GM18519 (cell line): ENCODE data around the gene SRRM4.

Experiments used
- ATAC-seq: cut with Tn5 transposase; IDR thresholded peaks from one replicate; pipeline ENCODE4 v1.9.1; 2021; ENCODE audit warnings: mild to moderate bottlenecking, moderate library complexity; ENCODE audit not compliant: unreplicated experiment, low FRiP score

SRRM4 gene

GRCh38 chr12:119114294-119114693 is 133.0 kb downstream of the SRRM4 start:
- no peak for ATAC-seq

DNA sequence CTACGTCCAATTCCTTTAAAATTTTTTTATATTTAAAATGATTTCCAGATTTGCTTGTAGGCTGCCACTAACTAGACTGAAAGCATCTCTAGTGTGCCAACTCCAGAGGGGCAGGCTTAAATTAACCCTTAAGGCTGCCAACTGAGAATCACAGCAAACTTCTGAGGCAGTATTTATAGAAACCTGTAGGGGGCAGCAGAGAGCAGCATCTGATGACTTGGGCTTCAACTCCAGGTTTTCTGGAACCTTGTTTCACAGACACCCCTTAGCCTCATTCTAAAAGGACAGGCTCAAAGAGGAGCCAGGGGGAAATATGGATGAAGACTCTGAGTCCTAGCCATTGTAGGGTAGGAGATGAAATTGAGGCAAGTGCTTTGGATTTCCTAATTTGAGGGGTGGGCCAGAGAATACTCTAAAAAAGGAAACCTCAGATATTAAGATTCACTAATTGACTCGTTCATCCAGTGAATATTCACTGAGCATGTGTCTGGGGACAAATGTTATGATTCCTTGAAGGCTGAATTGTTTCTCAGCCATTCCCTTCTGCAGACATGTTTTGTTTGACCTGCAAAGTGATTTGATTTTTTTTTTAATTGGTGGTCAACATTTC is 134.1 kb downstream of the SRRM4 start:
- no peak for ATAC-seq

DNA sequence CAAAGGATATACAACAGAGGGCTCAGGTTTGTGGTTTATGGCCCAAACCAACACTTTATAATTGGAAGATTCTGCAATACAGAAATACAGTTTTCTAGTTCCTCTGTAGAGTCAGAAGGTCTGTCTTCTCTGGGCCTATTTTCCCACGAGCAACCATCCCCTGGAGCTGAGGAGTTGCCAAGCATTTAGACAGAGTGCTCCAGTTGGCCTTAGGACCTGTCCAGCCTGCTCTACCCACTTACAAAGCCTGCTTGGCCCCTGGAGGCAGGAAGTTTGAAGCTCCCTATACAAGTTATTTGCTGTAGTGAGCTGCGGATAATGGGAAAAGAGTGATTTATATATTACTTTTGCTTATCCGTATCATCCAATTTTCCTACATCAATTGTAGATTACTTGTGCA is 136.6 kb downstream of the SRRM4 start:
- ATAC-seq = no peak

GRCh38 chr12:119118625-119119024 is 137.3 kb downstream of the SRRM4 start:
- ATAC-seq = no peak

DNA sequence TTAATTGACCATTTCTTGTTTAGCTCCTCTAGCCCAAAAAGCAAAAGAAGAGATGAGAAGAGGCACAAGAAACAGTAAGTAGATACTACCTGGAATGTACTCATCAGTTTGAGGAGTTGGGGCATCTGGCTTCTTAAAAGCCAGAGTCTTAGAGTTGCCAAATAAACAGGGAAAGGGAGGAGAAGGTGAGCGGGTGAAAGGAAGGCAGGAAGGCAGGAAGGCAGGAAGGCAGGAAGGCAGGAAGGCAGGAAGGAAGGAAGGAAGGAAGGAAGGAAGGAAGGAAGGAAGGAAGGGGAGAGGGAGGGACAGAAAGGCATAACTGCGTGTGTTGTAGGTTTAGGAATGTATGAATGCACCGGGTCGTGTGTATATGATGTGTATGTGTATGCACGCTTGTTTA is 140.7 kb downstream of the SRRM4 start:
- ATAC-seq = no peak

DNA sequence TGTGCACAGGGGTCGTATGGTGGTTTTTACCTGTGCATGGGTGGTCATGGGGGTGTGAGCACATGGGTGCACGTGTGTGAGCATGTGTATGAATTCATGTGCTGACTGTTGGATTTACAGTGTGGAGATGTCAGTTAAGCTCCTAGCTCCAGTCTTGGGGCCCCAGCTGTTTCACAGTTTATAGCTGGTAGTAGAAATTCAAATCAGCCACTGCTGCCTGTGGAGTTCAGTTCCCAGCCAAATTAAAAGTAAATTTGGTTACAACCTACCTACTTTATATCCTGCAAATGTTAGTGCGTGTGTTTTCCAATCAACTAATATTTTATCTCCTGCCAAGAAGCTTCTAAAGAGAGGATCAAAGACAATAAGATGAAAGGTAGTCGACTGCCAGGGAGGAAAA is 141.4 kb downstream of the SRRM4 start:
- no peak for ATAC-seq

DNA sequence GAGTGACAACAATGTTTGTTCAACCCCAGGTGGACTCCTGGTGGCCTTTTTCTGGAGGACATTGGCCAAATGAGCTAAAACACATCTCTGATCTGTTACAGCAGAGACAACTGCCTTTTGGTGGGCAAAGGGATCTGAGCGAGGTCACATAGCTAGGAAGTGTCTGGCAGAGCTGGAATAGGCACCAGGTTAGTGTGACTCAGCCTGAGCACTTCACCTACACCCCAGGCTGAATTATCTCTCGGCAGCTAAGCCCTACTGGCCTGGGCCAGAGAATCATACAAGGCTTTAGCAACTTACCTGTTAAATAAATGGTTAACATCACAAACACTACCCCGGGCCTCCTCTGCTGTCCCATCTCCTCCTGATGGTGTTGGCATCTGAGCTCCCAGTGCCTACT is 147.2 kb downstream of the SRRM4 start:
- ATAC-seq = no peak

DNA sequence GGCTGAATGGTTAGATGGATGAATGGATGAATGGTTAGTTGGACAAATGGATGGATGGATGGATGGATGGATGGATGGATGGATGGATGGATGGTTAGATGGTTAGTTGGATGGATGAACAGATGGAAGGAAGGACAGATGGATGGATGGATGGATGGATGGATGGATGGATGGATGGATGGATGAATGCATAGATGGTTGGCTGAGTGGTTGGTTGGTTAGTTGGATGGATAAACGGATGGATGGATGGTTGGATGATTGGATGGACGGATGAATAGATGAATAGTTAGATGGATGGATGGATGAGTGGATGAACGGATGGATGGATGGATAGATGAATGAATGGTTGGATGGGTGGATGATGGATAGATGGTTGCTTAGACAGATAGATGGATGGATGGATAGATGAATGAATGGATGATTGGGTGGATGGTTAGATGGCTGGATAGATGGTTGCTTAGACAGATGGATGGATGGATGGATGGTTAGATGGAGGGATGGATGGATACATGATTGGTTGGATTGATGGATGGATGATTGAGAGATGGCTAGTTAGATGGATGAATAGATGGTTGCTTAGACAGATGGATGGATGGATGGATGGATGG is 148.6 kb downstream of the SRRM4 start:
- ATAC-seq = no peak

DNA sequence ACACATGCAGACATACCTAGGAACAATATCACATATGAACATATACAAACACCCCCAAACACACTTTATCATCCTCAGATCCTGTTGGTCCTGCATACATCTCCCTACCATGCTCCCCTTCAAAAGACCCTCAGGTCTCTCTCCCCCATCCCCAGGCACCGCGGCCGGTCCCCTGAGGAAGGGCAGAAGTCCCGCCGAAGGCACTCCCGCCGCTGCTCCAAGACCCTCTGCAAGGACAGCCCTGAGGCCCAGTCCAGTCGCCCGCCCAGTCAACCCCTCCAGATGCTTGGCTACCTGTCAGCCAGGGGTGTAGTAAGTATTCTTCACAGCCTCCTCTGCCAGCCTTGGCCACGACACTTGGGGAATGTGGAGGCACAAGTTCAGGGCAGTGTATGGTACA is 149.2 kb downstream of the SRRM4 start:
- ATAC-seq = no peak

- ATAC-seq = no peak
Measured at GRCh38 chr12:119134284-119135072, 153.1 kb downstream of the SRRM4 start.

GRCh38 chr12:119136811-119137410 is 155.6 kb downstream of the SRRM4 start:
- ATAC-seq = no peak

DNA sequence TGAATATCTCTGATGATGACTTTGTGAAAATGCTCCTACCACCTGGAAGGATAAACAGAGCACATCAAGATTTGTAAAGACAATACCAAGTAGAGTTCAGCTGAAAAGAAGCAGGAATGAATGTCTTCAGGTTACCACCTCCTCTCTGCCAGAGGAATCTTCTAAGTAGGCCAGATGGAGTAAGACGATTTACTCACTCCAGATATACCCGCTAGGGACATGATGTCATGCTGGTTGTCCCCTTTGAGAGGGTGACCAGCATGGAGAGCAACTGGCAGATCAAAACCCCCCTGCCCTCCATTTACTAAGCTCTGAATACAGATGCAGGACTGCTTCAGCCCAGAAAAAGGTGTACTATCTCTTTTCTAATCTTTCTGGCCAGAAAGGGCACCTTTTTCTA is 158.1 kb downstream of the SRRM4 start:
- ATAC-seq = no peak

DNA sequence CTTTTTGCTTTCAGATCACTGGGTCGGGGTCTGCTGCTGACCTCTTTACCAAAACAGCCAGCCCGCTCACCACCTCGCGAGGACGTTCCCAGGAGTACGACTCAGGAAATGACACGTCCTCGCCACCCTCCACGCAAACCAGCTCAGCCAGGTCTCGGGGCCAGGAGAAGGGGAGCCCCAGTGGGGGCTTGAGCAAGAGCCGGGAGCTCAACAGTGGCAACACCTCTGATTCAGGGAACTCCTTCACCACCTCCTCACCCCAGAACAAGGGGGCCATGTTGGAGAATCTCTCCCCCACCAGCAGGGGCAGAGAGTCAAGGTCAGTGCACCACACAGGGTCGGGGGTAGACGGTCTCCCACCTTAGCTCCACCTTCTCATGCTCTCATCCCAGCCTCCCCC is 164.0 kb downstream of the SRRM4 start:
- ATAC-seq = no peak

- ATAC-seq = no peak
Measured at GRCh38 chr12:119147847-119148448, 166.6 kb downstream of the SRRM4 start.

DNA sequence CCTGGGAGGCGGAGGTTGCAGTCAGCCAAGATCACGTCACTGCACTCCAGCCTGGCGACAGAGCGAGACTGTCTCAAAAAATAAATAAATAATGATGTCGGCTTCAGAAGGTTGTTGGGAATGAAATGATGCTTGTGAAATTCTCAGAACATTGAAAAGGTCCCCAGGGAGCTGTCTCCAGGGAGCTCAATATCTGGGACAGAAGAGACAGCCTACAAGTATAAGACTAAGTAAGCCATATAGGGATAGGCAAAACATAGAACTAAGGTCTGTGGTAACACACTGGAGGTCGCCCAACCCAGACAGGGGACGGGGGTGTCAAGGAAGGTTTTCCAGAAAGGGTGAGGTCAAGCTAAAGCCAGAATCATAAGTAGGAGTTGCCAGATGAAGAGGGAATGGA is 167.9 kb downstream of the SRRM4 start:
- ATAC-seq = no peak

DNA sequence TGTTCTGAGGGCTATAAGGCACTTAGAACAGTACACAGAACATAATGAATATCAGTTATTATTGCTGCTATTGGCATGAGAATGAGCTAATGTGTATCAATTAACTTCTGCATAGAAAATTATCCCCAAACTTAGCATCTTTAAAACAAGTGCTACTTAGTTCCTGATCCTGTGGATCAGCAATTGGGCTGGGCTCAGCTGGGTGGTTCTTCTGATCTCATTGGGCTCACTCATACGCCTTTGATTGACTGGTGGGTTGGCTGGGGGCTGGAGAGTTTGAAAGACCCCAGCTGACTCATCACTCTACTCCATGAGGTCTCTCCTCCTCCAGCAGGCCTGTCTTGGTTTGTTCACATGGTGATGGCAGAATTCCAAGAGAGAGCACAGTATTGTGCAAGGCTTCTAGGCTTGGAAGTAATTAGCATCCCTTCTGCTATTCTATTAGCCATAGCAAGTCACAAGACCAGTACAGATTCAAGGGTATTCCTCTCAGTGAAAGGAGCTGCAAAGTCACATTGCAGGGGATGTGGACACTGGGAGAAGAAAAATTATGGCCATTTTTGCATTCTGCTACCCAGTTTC is 170.2 kb downstream of the SRRM4 start:
- ATAC-seq = no peak

GRCh38 chr12:119153477-119154434 is 172.4 kb downstream of the SRRM4 start:
- no peak for ATAC-seq

DNA sequence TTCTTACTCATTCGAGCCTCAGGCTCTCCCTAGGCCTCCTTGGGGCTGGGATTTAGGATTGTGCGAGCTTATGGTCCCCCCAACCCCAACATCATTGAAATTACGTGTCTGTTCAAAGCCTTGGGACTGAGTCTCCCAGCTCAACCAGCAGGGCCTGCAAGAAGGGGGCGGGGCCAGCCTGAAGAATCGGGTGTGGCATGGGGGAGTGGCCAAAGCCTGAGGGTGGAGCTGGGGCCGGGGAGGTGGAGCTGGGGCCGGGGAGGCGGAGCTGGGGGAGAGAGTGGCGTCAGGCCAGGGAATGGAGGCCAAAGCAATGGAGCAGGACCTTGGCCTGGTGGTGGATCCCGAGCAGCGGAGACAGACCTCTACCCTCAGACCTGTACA is 173.1 kb downstream of the SRRM4 start:
- no peak for ATAC-seq

- ATAC-seq = no peak
Measured at GRCh38 chr12:119156401-119157044, 175.2 kb downstream of the SRRM4 start.
